Vagina (tissue), 2 donors: Measurements from ENCODE around the gene SLC6A6. TPM values are rescaled to one million over a fixed set of nuclear protein-coding genes. Genes with fewer than 3 reads are reported as not detected.

Experiments used
- DNase-seq, 2 donors: peaks; one replicate each; pipeline ENCODE4 v3.0.0-alpha.2; 2017; ENCODE audit errors: extremely low spot score in 2 of 2
- H3K27ac ChIP-seq: fragments of 200-600 bp; sonication (generic); one replicate; pipeline ENCODE4 v1.5.1; 2019
- H3K27me3 ChIP-seq: fragments of 200-600 bp; sonication (generic); one replicate; pipeline ENCODE4 v1.5.1; 2019
- H3K36me3 ChIP-seq, 2 donors: fragments of 200-600 bp; sonication (generic); one replicate each; pipeline ENCODE4 v1.5.1; 2017 to 2019
- H3K4me1 ChIP-seq: fragments of 200-600 bp; sonication (generic); one replicate; pipeline ENCODE4 v1.5.1; 2019
- H3K4me3 ChIP-seq, 2 donors: fragments of 200-600 bp; sonication (generic); 1 replicate in 1 of 2; 2 replicates in 1 of 2; pipeline ENCODE4 v1.5.1; 2016 to 2019
- H3K9me3 ChIP-seq: fragments of 200-600 bp; sonication (generic); one replicate; pipeline ENCODE4 v1.5.1; 2019
- CTCF ChIP-seq, 3 experiments: fragments of 450-650 bp in 2 of 3; fragments of 200-600 bp in 1 of 3; sonication (generic) in 1 of 3; IDR thresholded peaks; one replicate each; pipeline ENCODE4 v1.5.1; 2017 to 2019; ENCODE audit warnings: antibody characterized with exemption in 3 of 3, mild to moderate bottlenecking in 2 of 3, moderate library complexity in 2 of 3
- POLR2A ChIP-seq, 2 donors: fragments of 450-650 bp; IDR thresholded peaks; one replicate each; pipeline ENCODE4 v1.6.1; 2017; ENCODE audit warnings: antibody characterized with exemption in 2 of 2, mild to moderate bottlenecking in 2 of 2, moderate library complexity in 2 of 2
- POLR2AphosphoS5 ChIP-seq, 2 donors: sonication (generic); formaldehyde crosslinking; IDR thresholded peaks; one replicate each; pipeline ENCODE4 v1.9.0; 2017; ENCODE audit warnings: antibody characterized with exemption in 2 of 2, mild to moderate bottlenecking in 2 of 2, low read depth in 1 of 2; ENCODE audit not compliant: insufficient read depth in 1 of 2
- intact Hi-C: fragments of 100-400 bp; cut with DNase I; formaldehyde crosslinking; loops from one replicate; pipeline ENCODE4 v1.15.1; 2023
- total RNA-seq: library from RNA; depleted of rRNA; stranded (reverse); fragments of >200 nt; gene quantifications from one replicate; pipeline ENCODE4 v1.2.3, GENCODE V29; 2016

The SLC6A6 gene
- total RNA-seq, 1 donor from 2014 or later, result 30.7 TPM

- no peak overlapping the region for H3K27ac ChIP-seq
- H3K4me3 ChIP-seq, result no peak overlapping the region
- no peaks in the 10 kb centered on the region for H3K36me3 ChIP-seq
- H3K4me1 ChIP-seq, result no peaks in the 10 kb centered on the region
- H3K27me3 ChIP-seq, result no peaks in the 10 kb centered on the region
- TF ChIP-seq CTCF (IDR thresholded peaks at IDR 0.05) (no peak), POLR2A (IDR thresholded peaks at IDR 0.05) (no peak), POLR2AphosphoS5 (IDR thresholded peaks at IDR 0.05; ENCODE audit: insufficient read depth in 1 of 2, low read depth in 1 of 2) (no peak)
- intact Hi-C loops, result no loop called here
- DNase-seq, result no peak
- H3K9me3 ChIP-seq, result no peaks in the 10 kb centered on the region
Measured at GRCh38 chr3:14364580-14365292, 37.7 kb upstream of the SLC6A6 start.

- H3K36me3 ChIP-seq, result no peaks in the 10 kb centered on the region
- DNase-seq, result no peak
- intact Hi-C loops, result no loop called here
- H3K27me3 ChIP-seq, result no peaks in the 10 kb centered on the region
- peaks cover 11% of the 10 kb centered on the region for H3K4me1 ChIP-seq
- H3K9me3 ChIP-seq, result no peaks in the 10 kb centered on the region
- no peak overlapping the region for H3K27ac ChIP-seq
- no peak overlapping the region for H3K4me3 ChIP-seq
- no peak for TF ChIP-seq CTCF (IDR thresholded peaks at IDR 0.05)
- no peak for TF ChIP-seq POLR2AphosphoS5 (IDR thresholded peaks at IDR 0.05; ENCODE audit: insufficient read depth in 1 of 2, low read depth in 1 of 2)
- no peak for TF ChIP-seq POLR2A (IDR thresholded peaks at IDR 0.05)
Measured at GRCh38 chr3:14366248-14366647, 36.2 kb upstream of the SLC6A6 start.

- H3K4me3 ChIP-seq, result no peak overlapping the region
- intact Hi-C loops, result no loop called here
- H3K4me1 ChIP-seq, result peaks cover 20% of the 10 kb centered on the region
- no peaks in the 10 kb centered on the region for H3K9me3 ChIP-seq
- no peak for DNase-seq
- TF ChIP-seq POLR2AphosphoS5 (IDR thresholded peaks at IDR 0.05; ENCODE audit: insufficient read depth in 1 of 2, low read depth in 1 of 2) (no peak), CTCF (IDR thresholded peaks at IDR 0.05) (no peak), POLR2A (IDR thresholded peaks at IDR 0.05) (no peak)
- H3K27ac ChIP-seq, result no peak overlapping the region
- H3K27me3 ChIP-seq, result no peaks in the 10 kb centered on the region
- no peaks in the 10 kb centered on the region for H3K36me3 ChIP-seq
Measured at GRCh38 chr3:14366915-14367823, 35.2 kb upstream of the SLC6A6 start.

- no peaks in the 10 kb centered on the region for H3K27me3 ChIP-seq
- intact Hi-C loops, result no loop called here
- H3K4me1 ChIP-seq, result peaks cover 30% of the 10 kb centered on the region
- no peaks in the 10 kb centered on the region for H3K36me3 ChIP-seq
- no peak for DNase-seq
- H3K27ac ChIP-seq, result no peak overlapping the region
- no peak overlapping the region for H3K4me3 ChIP-seq
- H3K9me3 ChIP-seq, result no peaks in the 10 kb centered on the region
- TF ChIP-seq POLR2AphosphoS5 (IDR thresholded peaks at IDR 0.05; ENCODE audit: insufficient read depth in 1 of 2, low read depth in 1 of 2) (no peak), CTCF (IDR thresholded peaks at IDR 0.05) (no peak), POLR2A (IDR thresholded peaks at IDR 0.05) (no peak)
Measured at GRCh38 chr3:14368146-14368545, 34.3 kb upstream of the SLC6A6 start.
